HEK293 (cell line): ENCODE measurements around the gene PLXNA2.

Experiments used
- CTCF ChIP-seq: fragments of 450-650 bp; formaldehyde crosslinking; IDR thresholded peaks from 2 replicates; pipeline ENCODE4 v1.5.1; 2016; ENCODE audit warnings: missing biosample characterization, missing genetic modification characterization
- SETDB1 ChIP-seq: IDR thresholded peaks from one replicate; pipeline ENCODE4 v1.6.1; 2017; ENCODE audit warnings: mild to moderate bottlenecking, low read length, moderate library complexity, mixed read lengths; ENCODE audit not compliant: insufficient read length
- ZNF248 ChIP-seq: fragments of 450-650 bp; formaldehyde crosslinking; IDR thresholded peaks from 2 replicates; pipeline ENCODE4 v1.5.1; 2017; ENCODE audit warnings: missing biosample characterization, missing genetic modification characterization
- ZNF670 ChIP-seq: fragments of 450-650 bp; formaldehyde crosslinking; IDR thresholded peaks from 2 replicates; pipeline ENCODE4 v1.5.1; 2016; ENCODE audit warnings: missing biosample characterization, missing genetic modification characterization, low read depth
- ZNF768 ChIP-seq: fragments of 450-650 bp; formaldehyde crosslinking; IDR thresholded peaks from 2 replicates; pipeline ENCODE4 v1.5.1; 2018; ENCODE audit warnings: missing biosample characterization, mild to moderate bottlenecking, missing genetic modification characterization
- ZSCAN30 ChIP-seq: fragments of 450-650 bp; IDR thresholded peaks from 2 replicates; pipeline ENCODE4 v1.5.1; 2018; ENCODE audit warnings: missing biosample characterization, mild to moderate bottlenecking, missing genetic modification characterization, moderate library complexity

- TF ChIP-seq CTCF (tag by site-specific recombination) (no peak), ZNF248 (no peak), ZNF670 (tag by site-specific recombination) (no peak), SETDB1 (no peak), ZSCAN30 (tag by site-specific recombination) (no peak), ZNF768 (tag by site-specific recombination) (no peak)
These were observed 21.0 kb downstream of the PLXNA2 start for GRCh38 chr1:208223136-208223535.
